HG02981 (cell line): ENCODE data around the gene ATP8A1.
"Not testable (repeated sequence)": the region's sequence is repeated elsewhere in the genome, so short reads cannot be mapped to it uniquely, and the experiment has no call there.

Source experiments
- ATAC-seq: cut with Tn5 transposase; IDR thresholded peaks from one replicate; pipeline ENCODE4 v1.9.1; 2021; ENCODE audit warnings: mild to moderate bottlenecking, moderate library complexity; ENCODE audit not compliant: unreplicated experiment

ATP8A1 gene

GRCh38 chr4:42474406-42474805, 182.5 kb downstream of the ATP8A1 start:
- ATAC-seq: no peak

- ATAC-seq: no peak
These were observed 183.7 kb downstream of the ATP8A1 start for GRCh38 chr4:42473071-42473684.

- no peak for ATAC-seq
These were observed 185.0 kb downstream of the ATP8A1 start for GRCh38 chr4:42471896-42472295.

GRCh38 chr4:42470023-42470422, 186.9 kb downstream of the ATP8A1 start:
- ATAC-seq: no peak

- ATAC-seq: not testable (repeated sequence)
These were observed 189.1 kb downstream of the ATP8A1 start for GRCh38 chr4:42467777-42468176.

- ATAC-seq: no peak
These were observed 190.5 kb downstream of the ATP8A1 start for GRCh38 chr4:42466273-42466844.

GRCh38 chr4:42464550-42465094, 192.3 kb downstream of the ATP8A1 start:
- no peak for ATAC-seq

GRCh38 chr4:42461216-42461615, 195.7 kb downstream of the ATP8A1 start:
- ATAC-seq: not testable (repeated sequence)

- ATAC-seq: peak; percentile 96
These were observed 196.9 kb downstream of the ATP8A1 start for GRCh38 chr4:42460043-42460442.

GRCh38 chr4:42458657-42459056, 198.2 kb downstream of the ATP8A1 start:
- no peak for ATAC-seq

GRCh38 chr4:42454755-42455420, 202.0 kb downstream of the ATP8A1 start:
- no peak for ATAC-seq

GRCh38 chr4:42453612-42454011, 203.3 kb downstream of the ATP8A1 start:
- ATAC-seq: peak; percentile 66

- ATAC-seq: no peak
These were observed 204.1 kb downstream of the ATP8A1 start for GRCh38 chr4:42452823-42453222.

GRCh38 chr4:42446823-42447222, 210.1 kb downstream of the ATP8A1 start:
- no peak for ATAC-seq

- no peak for ATAC-seq
These were observed 211.9 kb downstream of the ATP8A1 start for GRCh38 chr4:42445038-42445437.

- no peak for ATAC-seq
These were observed 214.3 kb downstream of the ATP8A1 start for GRCh38 chr4:42442601-42443000.

GRCh38 chr4:42440083-42440482, 216.8 kb downstream of the ATP8A1 start:
- no peak for ATAC-seq

GRCh38 chr4:42436928-42437565, 219.9 kb downstream of the ATP8A1 start:
- no peak for ATAC-seq

- ATAC-seq: no peak
These were observed 228.9 kb downstream of the ATP8A1 start for GRCh38 chr4:42428036-42428435.

- ATAC-seq: no peak
These were observed 231.5 kb downstream of the ATP8A1 start for GRCh38 chr4:42425146-42426065.

GRCh38 chr4:42420140-42420539, 236.8 kb downstream of the ATP8A1 start:
- ATAC-seq: no peak
